ENCODE results near the gene SLC44A4.

SLC44A4 gene

GRCh38 chr6:31896493-31896855, 17.7 kb upstream of the SLC44A4 start:
- TF ChIP-seq CTCF (conservative IDR thresholded peaks at IDR 0.05; ENCODE audit: low read length): no peak
- peak overlapping the region; percentile 70 for H3K4me3 ChIP-seq (ENCODE audit: low read length)
- DNase-seq (ENCODE audit: low read depth): no peak

- no peak for TF ChIP-seq CTCF (conservative IDR thresholded peaks at IDR 0.05; ENCODE audit: low read length)
- no peak overlapping the region for H3K4me3 ChIP-seq (ENCODE audit: low read length)
- DNase-seq (ENCODE audit: low read depth): no peak
Observed at GRCh38 chr6:31892821-31893220, 14.0 kb upstream of the SLC44A4 start.

DNA sequence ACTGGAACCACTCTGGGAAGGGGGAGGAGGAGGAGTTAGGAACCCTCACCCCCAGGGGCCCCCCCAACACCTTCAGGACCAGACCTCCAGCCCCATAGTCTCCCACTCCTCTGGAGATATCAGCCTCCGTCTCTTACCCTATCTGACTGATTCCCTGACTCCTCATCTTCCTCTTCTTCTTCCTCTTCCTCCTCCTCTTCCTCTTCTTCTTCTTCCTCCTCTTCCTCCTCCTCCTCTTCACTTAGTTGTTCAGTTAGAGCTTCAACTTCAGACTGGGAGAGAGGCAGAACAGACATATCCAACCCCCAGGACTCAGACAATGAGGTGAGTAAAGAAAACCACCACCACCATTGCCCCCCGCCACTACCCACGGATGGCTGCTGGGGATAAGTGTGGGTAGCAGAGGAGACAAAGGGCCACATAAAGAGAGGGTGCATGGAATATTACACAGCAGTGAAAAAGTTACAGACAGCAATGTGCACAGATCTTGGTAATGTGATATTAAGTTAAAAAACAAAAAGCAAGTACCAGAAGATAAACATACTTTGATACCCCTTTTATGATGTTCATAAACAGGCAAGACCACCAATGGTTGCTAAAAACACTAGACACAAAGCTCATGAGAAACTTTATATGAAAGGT, 10.7 kb upstream of the SLC44A4 start:
- DNase-seq (ENCODE audit: low read depth): no peak
- H3K4me3 ChIP-seq (ENCODE audit: low read length): no peak overlapping the region
- no peak for TF ChIP-seq CTCF (conservative IDR thresholded peaks at IDR 0.05; ENCODE audit: low read length)

- DNase-seq (ENCODE audit: low read depth): no peak
- peak; percentile 62 for TF ChIP-seq CTCF (conservative IDR thresholded peaks at IDR 0.05; ENCODE audit: low read length)
- no peak overlapping the region for H3K4me3 ChIP-seq (ENCODE audit: low read length)
Observed at GRCh38 chr6:31888276-31889258, 9.8 kb upstream of the SLC44A4 start.

GRCh38 chr6:31887173-31888007, 8.6 kb upstream of the SLC44A4 start:
- no peak for DNase-seq (ENCODE audit: low read depth)
- H3K4me3 ChIP-seq (ENCODE audit: low read length): no peak overlapping the region
- TF ChIP-seq CTCF (conservative IDR thresholded peaks at IDR 0.05; ENCODE audit: low read length): no peak

DNA sequence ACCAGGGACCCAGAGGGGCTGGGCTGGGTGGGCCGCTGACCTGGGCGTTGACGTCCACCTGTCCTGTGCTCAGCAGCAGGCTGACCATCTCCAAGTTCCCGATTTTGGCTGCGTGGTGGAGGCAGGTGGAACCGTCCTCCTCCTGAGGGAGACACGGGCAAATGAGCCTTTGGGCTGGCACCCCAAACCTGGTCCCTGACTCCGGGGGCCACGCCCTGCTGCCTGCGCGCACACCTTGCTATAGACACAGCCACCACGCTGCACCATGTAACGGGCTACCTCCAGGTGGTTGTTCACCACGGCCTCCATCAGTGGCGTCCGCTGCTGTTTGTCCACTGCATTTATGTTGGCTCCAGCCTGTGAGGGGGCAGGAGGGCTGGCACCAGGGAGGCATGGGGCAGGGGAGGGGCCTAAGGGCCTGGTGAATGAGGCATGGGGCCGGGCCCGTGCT, 7.8 kb upstream of the SLC44A4 start:
- no peak for TF ChIP-seq CTCF (conservative IDR thresholded peaks at IDR 0.05; ENCODE audit: low read length)
- no peak for DNase-seq (ENCODE audit: low read depth)
- no peak overlapping the region for H3K4me3 ChIP-seq (ENCODE audit: low read length)

All from AG10803 (cell line).